Aorta (tissue), 5 donors: ENCODE measurements around the gene MRPS27. TPM values are rescaled to one million over a fixed set of nuclear protein-coding genes. Genes with fewer than 3 reads are reported as not detected.

ENCODE experiments used
- ATAC-seq: fragments of 200-7000 bp; cut with Tn5 transposase; one replicate; pipeline ENCODE4 v1.9.1; 2022; ENCODE audit warnings: moderate library complexity; ENCODE audit not compliant: low FRiP score
- DNase-seq, 2 donors: peaks; one replicate each; pipeline ENCODE4 v3.0.0-alpha.2; 2020
- H3K27ac ChIP-seq, 2 donors: one replicate each; pipeline ENCODE4 v1.5.1; 2013; ENCODE audit warnings: low read length in 2 of 2, mild to moderate bottlenecking in 2 of 2, moderate library complexity in 2 of 2, control low read depth in 1 of 2, inconsistent platforms in 1 of 2, low read depth in 1 of 2
- H3K27me3 ChIP-seq, 2 donors: one replicate each; pipeline ENCODE4 v1.6.1; 2013; ENCODE audit warnings: control low read depth in 1 of 2, low read length in 1 of 2, mild to moderate bottlenecking in 1 of 2, moderate library complexity in 1 of 2; ENCODE audit not compliant: insufficient read depth in 2 of 2, control insufficient read depth in 1 of 2
- H3K36me3 ChIP-seq, 2 donors: one replicate each; pipeline ENCODE4 v1.6.1; 2013; ENCODE audit warnings: control low read depth in 1 of 2, low read length in 1 of 2, mild to moderate bottlenecking in 1 of 2; ENCODE audit not compliant: insufficient read depth in 2 of 2, control insufficient read depth in 1 of 2
- H3K4me1 ChIP-seq, 2 donors: one replicate each; pipeline ENCODE4 v1.6.1; 2013; ENCODE audit warnings: low read length in 2 of 2, control low read depth in 1 of 2, mild to moderate bottlenecking in 1 of 2, moderate library complexity in 1 of 2; ENCODE audit not compliant: insufficient read depth in 2 of 2, control insufficient read depth in 1 of 2
- H3K4me3 ChIP-seq, 2 donors: one replicate each; pipeline ENCODE4 v1.5.1; 2013; ENCODE audit warnings: low read length in 2 of 2, control low read depth in 1 of 2, mild to moderate bottlenecking in 1 of 2
- H3K9me3 ChIP-seq: one replicate; pipeline ENCODE4 v1.6.1; 2013; ENCODE audit warnings: mild to moderate bottlenecking, low read length; ENCODE audit not compliant: control insufficient read depth
- WGBS, 2 donors: extraction: QIAGEN DNeasy Blood & Tissue Kit; methylation state at CpG; one replicate each; pipeline ENCODE4 v1.1.7; 2013; 5-methylcytosine and 5-hydroxymethylcytosine counted together
- intact Hi-C, 2 donors: fragments of 100-400 bp; cut with DNase I; formaldehyde crosslinking; loops; one replicate each; pipeline versions ENCODE4 v1.14.2 to v1.15.0; 2022
- polyA plus RNA-seq, 2 donors: library from polyadenylated mRNA; stranded (reverse); fragments of 200-250 nt; gene quantifications; one replicate each; pipeline ENCODE4 v1.2.3, GENCODE V29; 2013
- total RNA-seq, 2 donors: library from RNA; stranded (reverse); fragmentation: NEBNext Ultra II Directional; extraction: Animal tissue kit (Norgen Biotek cat#: 25700); gene quantifications; one replicate each; pipeline ENCODE4 v1.2.1, GENCODE V29; 2021
- donor health status: healthy with polysubstance abuse.
- donor health status: Bipolar disorder and iron deficiency.
- donor health status: DM: no; HTN: no; CAD: no.
- donor health status: DM: no; HTN: no; CAD: no.
- donor health status: DM: yes; HTN: yes; CAD: no.

Gene MRPS27
- total and polyA plus RNA-seq, 4 donors: 22.5 to 42.1 (median 34.7) TPM

DNA sequence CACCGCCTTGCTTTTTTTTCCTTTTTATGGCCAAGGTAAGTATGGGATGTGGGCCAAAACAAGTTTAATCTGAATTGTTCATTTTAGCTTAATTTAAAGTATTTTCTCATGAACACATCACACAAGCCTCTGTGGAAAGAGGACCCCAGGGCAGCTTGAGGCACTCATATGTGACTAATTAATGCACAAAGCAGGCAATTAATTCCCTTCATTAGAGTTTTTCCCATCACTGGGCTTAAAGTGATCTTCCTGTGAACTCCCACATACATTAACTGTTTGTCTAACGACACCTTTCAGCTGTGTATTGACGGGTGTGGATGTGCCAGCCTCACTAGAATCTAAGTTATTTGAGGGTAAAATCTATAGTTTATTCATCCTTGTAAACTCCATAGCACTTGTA, 103.3 kb downstream of the MRPS27 start:
- ATAC-seq: no peak
- H3K27ac ChIP-seq: no peak overlapping the region
- no peaks in the 10 kb centered on the region for H3K27me3 ChIP-seq
- H3K36me3 ChIP-seq: peaks cover 1 to 3% of the 10 kb centered on the region in 2 donors
- no peak overlapping the region for H3K4me3 ChIP-seq
- peaks cover 0 to 3% of the 10 kb centered on the region in 2 donors for H3K4me1 ChIP-seq
- no peak for DNase-seq
- intact Hi-C loops: no loop called here
- no peaks in the 10 kb centered on the region for H3K9me3 ChIP-seq
- WGBS, 2 donors: 79 to 84% methylated on average over 3 of the region's 3 CpGs

DNA sequence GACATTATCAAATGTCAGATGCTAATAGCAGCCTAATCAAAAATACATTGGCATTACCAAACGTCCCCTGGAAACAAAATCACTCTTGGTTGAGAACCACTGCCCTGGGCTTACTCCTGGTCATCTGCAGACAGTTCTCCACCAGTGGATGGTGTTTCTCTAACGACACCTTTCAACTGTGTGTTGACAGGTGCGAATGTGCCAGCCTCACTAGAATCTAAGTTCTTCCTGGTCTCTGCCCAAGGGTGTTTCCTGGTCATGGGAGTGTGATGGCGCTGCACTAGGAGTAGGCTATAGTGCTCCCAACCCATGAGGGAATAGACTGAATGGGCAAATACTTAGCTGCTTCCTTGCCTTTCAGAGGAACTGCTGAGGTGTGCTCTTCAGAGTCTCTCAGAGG, 105.9 kb downstream of the MRPS27 start:
- Histone ChIP-seq H3K27me3 (no peaks in the 10 kb centered on the region), H3K36me3 (no peaks in the 10 kb centered on the region), H3K27ac (no peak overlapping the region), H3K4me3 (no peak overlapping the region), H3K4me1 (peaks cover 3 to 7% of the 10 kb centered on the region in 2 donors), H3K9me3 (no peaks in the 10 kb centered on the region)
- DNase-seq: no peak
- intact Hi-C loops: loop anchor here in 1 of 2 donors (5.0 kb wide), 1 partner anchor 33 kb away; no protein-coding TSS in a partner anchor
- no peak for ATAC-seq
- 74 to 81% methylated on average over 4 of the region's 4 CpGs for WGBS, 2 donors

DNA sequence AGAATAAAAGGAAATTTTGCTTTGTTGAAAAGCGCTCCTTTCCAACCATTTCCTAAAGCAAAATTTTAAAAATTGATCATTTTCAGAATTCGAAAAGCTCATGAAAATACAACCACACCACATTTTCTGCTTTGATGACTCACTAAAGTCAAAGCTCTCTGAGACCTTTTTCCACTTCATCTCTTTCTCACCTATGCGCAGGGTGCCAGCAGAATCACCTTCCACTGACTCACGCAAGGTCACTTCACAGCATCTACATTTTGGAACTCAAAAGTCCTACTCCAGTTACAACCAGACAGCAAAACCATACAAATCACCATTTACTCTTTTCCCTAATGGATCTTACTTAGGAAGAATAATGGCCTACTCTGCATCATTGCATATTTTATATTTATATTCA, 106.6 kb downstream of the MRPS27 start:
- no peak for ATAC-seq
- peaks cover 3 to 7% of the 10 kb centered on the region in 2 donors for H3K4me1 ChIP-seq
- DNase-seq: no peak
- no peak overlapping the region for H3K27ac ChIP-seq
- H3K27me3 ChIP-seq: no peaks in the 10 kb centered on the region
- intact Hi-C loops: loop anchor here in 1 of 2 donors (5.0 kb wide), 1 partner anchor 34 kb away; no protein-coding TSS in a partner anchor
- no peaks in the 10 kb centered on the region for H3K9me3 ChIP-seq
- no peak overlapping the region for H3K4me3 ChIP-seq
- 97% methylated on average over 4 of the region's 4 CpGs for WGBS, 2 donors
- H3K36me3 ChIP-seq: peaks cover 0 to 2% of the 10 kb centered on the region in 2 donors

DNA sequence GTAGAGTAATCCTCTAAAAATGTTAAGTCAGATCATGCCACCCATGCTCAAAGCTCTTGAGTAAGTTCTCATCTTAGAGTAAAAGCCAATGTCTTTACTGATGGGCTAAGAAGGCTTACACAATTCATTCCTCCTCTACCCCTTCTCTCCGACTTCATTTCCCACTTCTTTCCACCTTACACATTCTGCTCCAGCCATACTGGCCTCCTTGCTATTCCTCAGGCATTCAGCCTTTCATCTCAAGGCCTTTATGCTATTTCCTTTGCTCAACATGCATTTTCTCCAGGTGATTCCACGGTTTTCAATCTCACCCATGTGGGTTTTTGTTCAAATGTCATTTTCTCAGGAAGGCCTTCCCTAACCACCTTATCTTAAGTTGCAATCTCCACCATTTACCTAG, 107.9 kb downstream of the MRPS27 start:
- Histone ChIP-seq H3K36me3 (peaks cover 0 to 2% of the 10 kb centered on the region in 2 donors), H3K27me3 (no peaks in the 10 kb centered on the region), H3K27ac (peak overlapping the region in 1 of 2 donors; percentile 28), H3K4me1 (peaks cover 3 to 7% of the 10 kb centered on the region in 2 donors), H3K9me3 (no peaks in the 10 kb centered on the region), H3K4me3 (no peak overlapping the region)
- intact Hi-C loops: loop anchor here in 1 of 2 donors (5.0 kb wide), 1 partner anchor 35 kb away; no protein-coding TSS in a partner anchor
- ATAC-seq (no peak), DNase-seq (no peak)
- WGBS, 2 donors: 87 to 92% methylated on average over 2 of the region's 2 CpGs

DNA sequence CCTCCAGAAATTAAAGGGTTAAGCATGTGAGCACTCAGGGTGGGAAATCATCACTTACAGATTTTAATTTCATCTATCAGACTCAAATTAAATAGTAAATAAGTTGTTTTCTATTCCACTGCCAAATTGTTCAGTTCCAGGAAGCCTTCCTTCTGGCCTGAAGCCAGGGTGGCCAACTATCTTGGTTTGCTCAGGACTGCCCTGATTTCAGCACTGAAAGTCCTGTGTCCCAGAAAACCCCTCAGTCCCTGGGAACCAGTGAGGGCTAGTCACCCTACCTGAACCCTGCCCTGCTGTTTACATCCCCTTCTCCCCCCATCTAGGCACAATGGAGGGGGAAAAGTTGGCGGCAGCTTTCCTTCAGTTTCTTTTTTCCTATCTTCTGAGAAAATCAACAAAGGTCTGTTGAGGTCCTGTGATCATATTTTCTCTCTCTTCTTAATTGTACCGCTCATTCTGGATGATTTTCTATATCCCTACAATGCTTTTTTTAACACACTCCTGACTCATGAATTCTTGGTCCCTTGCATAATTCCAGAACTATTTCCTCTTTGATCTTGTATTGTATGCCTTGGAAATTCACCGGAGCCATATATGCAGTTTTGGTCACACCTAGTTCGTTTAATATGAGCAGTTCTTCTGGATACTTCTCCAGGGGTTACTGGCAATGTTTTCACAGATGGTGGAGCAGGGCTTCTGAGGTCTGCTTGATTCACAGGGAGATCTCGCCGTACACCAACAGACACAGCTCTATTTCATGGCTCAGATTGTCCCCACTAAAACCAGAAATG, 109.0 kb downstream of the MRPS27 start:
- 11% methylated on average over 6 of the region's 6 CpGs for WGBS, 2 donors
- intact Hi-C loops: loop anchor here in 1 of 2 donors (5.0 kb wide), 1 partner anchor 36 kb away; no protein-coding TSS in a partner anchor
- peaks cover 0 to 3% of the 10 kb centered on the region in 2 donors for H3K36me3 ChIP-seq
- H3K4me1 ChIP-seq: peaks cover 3 to 7% of the 10 kb centered on the region in 2 donors
- peak; percentile 70 to 82 for DNase-seq
- H3K27ac ChIP-seq: peak overlapping the region; percentile 14 to 97
- H3K27me3 ChIP-seq: no peaks in the 10 kb centered on the region
- no peak overlapping the region for H3K4me3 ChIP-seq
- peak; percentile 81 for ATAC-seq
- H3K9me3 ChIP-seq: no peaks in the 10 kb centered on the region

DNA sequence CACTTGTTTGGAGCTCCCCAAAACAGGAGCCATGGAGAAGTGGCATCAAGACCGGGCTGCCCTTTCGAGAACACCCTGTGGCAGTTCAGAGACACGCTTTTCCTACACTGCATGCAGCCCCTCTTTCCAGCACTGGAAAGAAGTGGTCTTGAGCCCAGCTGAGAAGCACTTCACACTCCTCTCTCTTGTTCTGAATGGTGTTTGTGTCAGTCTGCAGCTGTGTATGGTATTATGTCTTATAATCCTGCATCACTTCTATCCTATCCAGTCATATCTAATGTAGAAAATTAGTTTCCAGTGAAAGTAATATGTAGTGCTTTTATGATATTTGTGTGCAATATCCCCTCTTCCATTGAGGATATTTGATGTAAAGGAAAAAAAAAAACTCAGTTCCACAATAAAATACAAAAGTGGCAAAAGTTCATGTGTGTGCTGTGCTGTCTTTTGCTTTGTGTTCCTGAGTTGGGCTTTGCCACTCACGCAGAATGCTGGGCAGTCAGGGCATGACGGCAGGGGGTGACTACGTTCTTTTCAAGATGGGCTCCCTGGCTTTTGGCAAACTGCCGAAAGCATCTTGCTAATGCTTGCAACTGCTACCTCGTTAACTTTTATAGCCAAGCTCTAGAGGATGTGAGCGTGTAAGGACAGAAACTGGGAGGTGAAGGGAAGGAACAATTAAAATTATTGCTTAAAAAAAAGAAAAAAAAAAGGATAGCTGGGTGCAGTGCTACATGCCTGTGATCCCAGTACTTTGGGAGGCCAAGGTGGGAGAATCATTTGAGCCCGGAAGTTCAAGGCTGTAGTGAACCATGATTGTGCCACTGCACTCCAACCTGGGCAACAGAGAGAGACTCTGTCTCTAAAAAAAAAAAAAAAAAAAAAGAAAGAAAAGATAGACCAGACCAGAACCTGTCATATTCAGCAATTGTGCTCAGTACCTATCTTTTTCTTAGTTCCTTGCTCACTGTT, 110.6 kb downstream of the MRPS27 start:
- DNase-seq (peak in 1 of 2 donors; percentile 51), ATAC-seq (no peak)
- Histone ChIP-seq H3K9me3 (no peaks in the 10 kb centered on the region), H3K27ac (peak overlapping the region in 1 of 2 donors; percentile 72), H3K4me1 (peaks cover 3 to 12% of the 10 kb centered on the region in 2 donors), H3K27me3 (no peaks in the 10 kb centered on the region), H3K36me3 (peaks cover 5 to 8% of the 10 kb centered on the region in 2 donors), H3K4me3 (no peak overlapping the region)
- intact Hi-C loops: loop anchor here in 1 of 2 donors (5.0 kb wide), 2 partner anchors 38 to 98 kb away; no protein-coding TSS in a partner anchor
- WGBS, 2 donors: 44 to 46% methylated on average over 10 of the region's 10 CpGs

DNA sequence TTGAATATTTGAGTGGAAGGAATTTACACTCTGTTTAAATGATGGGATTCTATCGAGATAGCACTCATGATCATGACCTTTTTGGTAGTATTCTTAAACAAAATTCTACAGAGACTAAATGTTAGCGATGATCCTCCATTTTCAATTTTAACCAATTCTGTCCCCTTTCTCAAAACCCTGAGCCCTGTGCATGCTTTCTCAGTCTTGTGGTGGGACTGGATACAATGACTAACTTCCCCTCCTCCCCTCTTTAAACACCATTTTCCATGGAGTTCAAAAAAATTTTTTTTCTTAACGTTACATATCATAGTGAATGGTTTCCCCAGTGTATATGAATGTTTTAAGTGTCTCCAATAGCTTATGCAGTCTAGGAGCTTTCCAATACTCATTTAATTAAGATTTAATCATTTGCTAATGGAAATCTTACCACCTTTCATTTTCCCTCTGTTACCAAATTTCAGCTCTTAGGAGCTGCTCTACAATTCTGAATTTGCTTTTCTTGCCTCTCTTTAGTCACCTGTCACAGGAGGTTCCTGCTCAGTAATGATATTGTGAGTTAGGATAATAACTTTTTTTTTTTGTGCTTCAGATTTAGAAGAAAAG, 111.6 kb downstream of the MRPS27 start:
- Histone ChIP-seq H3K27me3 (no peaks in the 10 kb centered on the region), H3K4me1 (peaks cover 3 to 12% of the 10 kb centered on the region in 2 donors), H3K36me3 (peaks cover 11 to 13% of the 10 kb centered on the region in 2 donors), H3K4me3 (no peak overlapping the region), H3K27ac (no peak overlapping the region), H3K9me3 (no peaks in the 10 kb centered on the region)
- 73 to 79% methylated on average over 3 of the region's 3 CpGs for WGBS, 2 donors
- DNase-seq (no peak), ATAC-seq (no peak)
- intact Hi-C loops: loop anchor here in 1 of 2 donors (5.0 kb wide), 1 partner anchor 99 kb away; no protein-coding TSS in a partner anchor

DNA sequence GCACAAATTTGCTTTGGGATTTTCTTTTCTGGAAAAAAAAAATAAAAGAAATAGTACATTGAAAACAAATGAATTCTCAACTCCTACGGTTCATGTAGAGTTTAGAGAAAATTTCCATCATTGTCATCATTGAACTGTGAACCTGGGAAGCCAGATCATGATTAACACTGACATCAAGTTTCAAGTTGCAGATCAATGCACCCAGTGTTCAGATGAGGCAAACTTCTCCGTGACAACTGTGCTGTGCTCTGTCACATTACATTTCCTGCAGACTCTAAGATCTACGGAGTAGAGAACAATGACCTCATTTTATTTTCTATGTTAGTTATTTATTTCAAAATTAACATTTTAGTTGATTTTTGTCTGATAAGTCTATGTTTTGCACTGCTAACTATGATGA, 113.0 kb downstream of the MRPS27 start:
- Histone ChIP-seq H3K4me1 (peaks cover 3 to 13% of the 10 kb centered on the region in 2 donors), H3K4me3 (no peak overlapping the region), H3K27ac (no peak overlapping the region), H3K27me3 (no peaks in the 10 kb centered on the region), H3K36me3 (peaks cover 13 to 15% of the 10 kb centered on the region in 2 donors), H3K9me3 (no peaks in the 10 kb centered on the region)
- intact Hi-C loops: loop anchor here in 1 of 2 donors (5.0 kb wide), 1 partner anchor 100 kb away; no protein-coding TSS in a partner anchor
- ATAC-seq: no peak
- WGBS, 2 donors: 35 to 44% methylated on average over 3 of the region's 3 CpGs
- DNase-seq: no peak
